Measurements from ENCODE around the gene MTX1. TPM values are rescaled to one million over a fixed set of nuclear protein-coding genes. Genes with fewer than 3 reads are reported as not detected.
A peak's percentile ranks its signal among the peaks of the same experiment; 100 is the strongest.

The MTX1 gene
- total and polyA plus RNA-seq, 9 donors = 19.6 to 24.5 (median 21.7) TPM

DNA sequence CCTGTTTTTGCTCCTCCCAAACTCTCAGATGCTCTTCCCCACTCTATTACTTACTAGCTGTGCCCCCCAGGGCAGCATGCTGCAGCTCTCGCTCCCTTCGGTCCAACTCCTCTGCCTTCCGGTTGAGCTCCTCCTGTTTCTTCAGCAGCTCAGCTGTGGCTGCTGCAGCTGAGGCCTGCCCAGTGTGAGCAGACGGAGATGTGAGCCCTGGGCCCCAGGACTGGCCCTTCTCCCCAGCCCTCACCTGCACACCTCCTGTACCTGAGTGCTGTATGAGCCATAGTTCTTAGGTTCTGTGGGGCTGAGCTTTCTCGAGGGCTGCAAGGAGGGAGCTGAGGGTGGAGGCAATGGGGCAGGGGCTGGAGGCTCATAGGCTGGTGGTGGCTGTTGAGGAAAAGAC, 51.8 kb downstream of the MTX1 start:
- 81% methylated on average over 3 of the region's 5 CpGs for WGBS (ENCODE audit: insufficient coverage)
- Histone ChIP-seq H3K27ac (ENCODE audit: low read length) (no peak overlapping the region), H3K36me3 (ENCODE audit: control insufficient read depth, insufficient read depth, low read length) (peaks cover 61% of the 10 kb centered on the region)

DNA sequence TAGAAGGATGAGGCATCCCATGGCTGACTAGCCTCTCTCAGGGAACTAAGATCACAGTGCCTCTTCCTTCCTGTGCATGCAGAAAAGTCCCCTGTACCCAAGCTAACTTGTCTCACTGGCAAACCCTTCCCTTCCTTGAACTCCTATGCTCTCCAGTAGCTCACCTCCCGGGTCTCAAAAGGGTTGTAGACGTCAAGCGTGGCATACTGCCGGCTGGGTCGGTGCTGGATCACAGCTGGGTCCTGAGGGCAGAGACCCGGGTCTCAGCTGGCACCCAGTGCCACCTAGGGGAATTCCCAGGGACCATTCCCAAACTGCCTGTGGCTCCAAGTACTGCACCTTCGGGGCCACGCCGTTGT, 53.0 kb downstream of the MTX1 start:
- 0% methylated on average over 9 of the region's 9 CpGs for WGBS (ENCODE audit: insufficient coverage)
- H3K36me3 ChIP-seq (ENCODE audit: control insufficient read depth, insufficient read depth, low read length) = peaks cover 65% of the 10 kb centered on the region
- H3K27me3 ChIP-seq (ENCODE audit: control insufficient read depth, insufficient read depth, low read length) = no peaks in the 10 kb centered on the region
- H3K9me3 ChIP-seq (replicated peaks; ENCODE audit: control insufficient read depth, low read depth, low read length) = no peaks in the 10 kb centered on the region
- H3K4me1 ChIP-seq (ENCODE audit: control insufficient read depth, insufficient read depth, low read length) = peaks cover 17% of the 10 kb centered on the region
- DNase-seq = no peak
- H3K4me3 ChIP-seq (ENCODE audit: low read length) = peak overlapping the region; percentile 97
- H3K27ac ChIP-seq (ENCODE audit: low read length) = peak overlapping the region; percentile 90

More for the DNA sequence above, 51.8 kb downstream of the MTX1 start:
- Histone ChIP-seq H3K27me3 (ENCODE audit: control insufficient read depth, insufficient read depth, low read length) (no peaks in the 10 kb centered on the region), H3K4me3 (ENCODE audit: low read length) (no peak overlapping the region), H3K4me1 (ENCODE audit: control insufficient read depth, insufficient read depth, low read length) (peaks cover 28% of the 10 kb centered on the region), H3K9me3 (replicated peaks; ENCODE audit: control insufficient read depth, low read depth, low read length) (no peaks in the 10 kb centered on the region)
- no peak for DNase-seq

DNA sequence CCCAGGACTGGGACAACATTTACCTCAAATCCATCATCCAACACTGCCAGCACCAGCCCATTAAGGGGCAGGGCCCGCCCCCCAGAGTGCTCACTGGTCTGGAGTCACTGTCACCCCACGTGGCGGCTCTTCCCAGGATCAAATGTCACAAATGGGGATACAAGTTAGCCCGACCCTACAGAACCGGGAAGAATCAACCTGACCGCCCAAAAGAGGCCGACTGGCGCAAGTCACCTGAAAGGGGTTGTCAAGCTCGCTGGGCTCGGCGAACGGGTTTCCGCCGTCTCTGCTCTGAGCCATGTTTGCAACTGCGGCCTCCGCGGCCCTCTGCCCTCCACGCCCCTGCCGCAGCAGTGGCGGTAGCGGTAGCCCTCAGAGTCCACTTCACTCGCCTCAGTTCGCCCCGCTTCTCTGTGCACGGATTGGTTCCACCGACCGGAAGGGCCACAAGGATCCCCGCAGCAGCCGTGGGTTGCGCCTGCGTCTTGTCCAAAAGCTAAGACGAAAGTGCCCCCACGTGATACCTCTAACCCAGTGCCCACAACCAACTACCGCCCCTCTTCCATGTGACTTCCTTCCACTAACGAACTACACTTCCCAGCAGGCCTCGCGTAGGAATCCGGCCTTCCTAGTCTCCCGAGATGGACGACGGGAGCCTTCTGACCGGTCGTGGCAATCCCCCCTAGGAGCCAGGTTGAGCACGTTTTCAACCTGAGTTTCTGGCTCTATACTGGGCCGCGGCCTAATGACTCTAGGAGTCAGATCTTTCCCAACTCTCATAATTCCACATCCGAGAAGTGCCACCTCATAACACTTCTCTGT, 53.6 kb downstream of the MTX1 start, which contains the start of gene SCAMP3:
Gene SCAMP3, minus strand, starts transcription at position 509 of the 822 bp plus-strand sequence. Its CDS starts 209 bp downstream, at position 300.
- H3K9me3 ChIP-seq (replicated peaks; ENCODE audit: control insufficient read depth, low read depth, low read length) = no peaks in the 10 kb centered on the region
- no peaks in the 10 kb centered on the region for H3K27me3 ChIP-seq (ENCODE audit: control insufficient read depth, insufficient read depth, low read length)
- under 1% methylated on average over 44 of the region's 47 CpGs for WGBS (ENCODE audit: insufficient coverage)
- peak; percentile 99 for DNase-seq
- H3K27ac ChIP-seq (ENCODE audit: low read length) = peak within 1 kb of the TSS; percentile 90
- H3K4me3 ChIP-seq (ENCODE audit: low read length) = peak within 1 kb of the TSS; percentile 97
- H3K36me3 ChIP-seq (ENCODE audit: control insufficient read depth, insufficient read depth, low read length) = peaks cover 65% of the 10 kb centered on the region
- H3K4me1 ChIP-seq (ENCODE audit: control insufficient read depth, insufficient read depth, low read length) = peaks cover 16% of the 10 kb centered on the region

DNA sequence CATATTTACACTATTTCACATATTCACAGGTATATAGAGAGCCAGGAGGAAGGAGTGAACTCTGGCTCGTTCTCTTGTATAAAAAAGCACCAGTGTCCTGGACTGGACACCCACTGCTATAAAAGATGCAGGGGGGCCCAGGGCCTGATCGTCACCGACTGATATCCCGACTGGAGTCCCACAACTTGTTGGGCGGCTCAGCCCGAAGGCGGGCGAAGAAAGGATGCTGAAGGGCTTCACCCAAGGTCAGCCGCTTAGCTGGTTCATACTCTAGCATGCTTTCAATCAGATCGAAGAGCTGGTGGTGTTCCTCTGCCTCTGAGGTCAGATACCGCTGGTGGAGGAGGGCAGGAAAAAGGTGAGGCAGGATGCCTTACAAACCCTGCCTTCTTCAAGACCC, 54.6 kb downstream of the MTX1 start:
- H3K36me3 ChIP-seq (ENCODE audit: control insufficient read depth, insufficient read depth, low read length) = peaks cover 68% of the 10 kb centered on the region
- no peak for DNase-seq
- no peak overlapping the region for H3K4me3 ChIP-seq (ENCODE audit: low read length)
- no peaks in the 10 kb centered on the region for H3K9me3 ChIP-seq (replicated peaks; ENCODE audit: control insufficient read depth, low read depth, low read length)
- 90% methylated on average over 8 of the region's 11 CpGs for WGBS (ENCODE audit: insufficient coverage)
- H3K27ac ChIP-seq (ENCODE audit: low read length) = no peak overlapping the region
- peaks cover 16% of the 10 kb centered on the region for H3K4me1 ChIP-seq (ENCODE audit: control insufficient read depth, insufficient read depth, low read length)
- no peaks in the 10 kb centered on the region for H3K27me3 ChIP-seq (ENCODE audit: control insufficient read depth, insufficient read depth, low read length)

Other genes with a start within 250 kb of the MTX1 start
- gene PYGO2, start 246.9 kb upstream of the MTX1 start, total RNA-seq = 17.1 TPM
- 10 to 100 TPM; 27.1 to 32.1 (median 29.6) TPM for gene PYGO2, start 246.9 kb upstream of the MTX1 start, polyA plus RNA-seq (ENCODE audit: insufficient read depth in 1 of 8, insufficient read length in 8 of 8, low replicate concordance in 1 of 8)
- gene SHC1, start 237.9 kb upstream of the MTX1 start, total RNA-seq = 69.9 TPM
- gene SHC1, start 237.9 kb upstream of the MTX1 start, polyA plus RNA-seq (ENCODE audit: insufficient read depth in 1 of 8, insufficient read length in 8 of 8, low replicate concordance in 1 of 8) = 100 to 1,000 TPM in 2 of 8 donors, 10 to 100 TPM in 6; 59.3 to 118 (median 91.3) TPM
- gene CKS1B, start 234.0 kb upstream of the MTX1 start, total RNA-seq = 63.8 TPM
- gene CKS1B, start 234.0 kb upstream of the MTX1 start, polyA plus RNA-seq (ENCODE audit: insufficient read depth in 1 of 8, insufficient read length in 8 of 8, low replicate concordance in 1 of 8) = 10 to 100 TPM; 57.1 to 84.9 (median 70.4) TPM
- gene FLAD1, start 225.4 kb upstream of the MTX1 start, total RNA-seq = 21.9 TPM
- gene FLAD1, start 225.4 kb upstream of the MTX1 start, polyA plus RNA-seq (ENCODE audit: insufficient read depth in 1 of 8, insufficient read length in 8 of 8, low replicate concordance in 1 of 8) = 10 to 100 TPM; 16.7 to 21.6 (median 20.1) TPM
- gene LENEP, start 215.1 kb upstream of the MTX1 start, total RNA-seq = 0.40 TPM
- under 1 TPM in 3 of 8 donors, not detected in 5; 0.24 to 0.39 (median 0.30) TPM for gene LENEP, start 215.1 kb upstream of the MTX1 start, polyA plus RNA-seq (ENCODE audit: insufficient read depth in 1 of 8, insufficient read length in 8 of 8, low replicate concordance in 1 of 8)
- 7.6 TPM for gene ZBTB7B, start 205.9 kb upstream of the MTX1 start, total RNA-seq
- gene ZBTB7B, start 205.9 kb upstream of the MTX1 start, polyA plus RNA-seq (ENCODE audit: insufficient read depth in 1 of 8, insufficient read length in 8 of 8, low replicate concordance in 1 of 8) = 10 to 100 TPM in 2 of 8 donors, 1 to 10 TPM in 6; 6.6 to 11.3 (median 9.5) TPM
- gene DCST2, start 174.9 kb upstream of the MTX1 start, total RNA-seq = 0.49 TPM
- 1 to 10 TPM in 3 of 8 donors, under 1 TPM in 5; 0.58 to 1.6 (median 0.84) TPM for gene DCST2, start 174.9 kb upstream of the MTX1 start, polyA plus RNA-seq (ENCODE audit: insufficient read depth in 1 of 8, insufficient read length in 8 of 8, low replicate concordance in 1 of 8)
- gene DCST1, start 174.9 kb upstream of the MTX1 start, total RNA-seq = not detected
- under 1 TPM; 0.10 to 0.30 (median 0.16) TPM for gene DCST1, start 174.9 kb upstream of the MTX1 start, polyA plus RNA-seq (ENCODE audit: insufficient read depth in 1 of 8, insufficient read length in 8 of 8, low replicate concordance in 1 of 8)
- 41.8 TPM for gene ADAM15, start 157.4 kb upstream of the MTX1 start, total RNA-seq
- 10 to 100 TPM; 57.9 to 83.2 (median 70.8) TPM for gene ADAM15, start 157.4 kb upstream of the MTX1 start, polyA plus RNA-seq (ENCODE audit: insufficient read depth in 1 of 8, insufficient read length in 8 of 8, low replicate concordance in 1 of 8)
- 7.5 TPM for gene EFNA4, start 145.0 kb upstream of the MTX1 start, total RNA-seq
- 1 to 10 TPM; 5.6 to 9.5 (median 6.8) TPM for gene EFNA4, start 145.0 kb upstream of the MTX1 start, polyA plus RNA-seq (ENCODE audit: insufficient read depth in 1 of 8, insufficient read length in 8 of 8, low replicate concordance in 1 of 8)
- gene EFNA3, start 129.9 kb upstream of the MTX1 start, total RNA-seq = 2.1 TPM
- 1 to 10 TPM; 1.7 to 3.9 (median 2.3) TPM for gene EFNA3, start 129.9 kb upstream of the MTX1 start, polyA plus RNA-seq (ENCODE audit: insufficient read depth in 1 of 8, insufficient read length in 8 of 8, low replicate concordance in 1 of 8)
- gene EFNA1, start 80.8 kb upstream of the MTX1 start, total RNA-seq = 15.3 TPM
- gene EFNA1, start 80.8 kb upstream of the MTX1 start, polyA plus RNA-seq (ENCODE audit: insufficient read depth in 1 of 8, insufficient read length in 8 of 8, low replicate concordance in 1 of 8) = 10 to 100 TPM; 18.3 to 37.5 (median 24.9) TPM
- 18.6 TPM for gene SLC50A1, start 72.8 kb upstream of the MTX1 start, total RNA-seq
- gene SLC50A1, start 72.8 kb upstream of the MTX1 start, polyA plus RNA-seq (ENCODE audit: insufficient read depth in 1 of 8, insufficient read length in 8 of 8, low replicate concordance in 1 of 8) = 10 to 100 TPM; 18.6 to 26.2 (median 21.4) TPM
- 21.1 TPM for gene DPM3, start 68.2 kb upstream of the MTX1 start, total RNA-seq
- 10 to 100 TPM; 20.1 to 27.9 (median 23.6) TPM for gene DPM3, start 68.2 kb upstream of the MTX1 start, polyA plus RNA-seq (ENCODE audit: insufficient read depth in 1 of 8, insufficient read length in 8 of 8, low replicate concordance in 1 of 8)
- 70.4 TPM for gene KRTCAP2, start 35.4 kb upstream of the MTX1 start, total RNA-seq
- 10 to 100 TPM; 74.7 to 89.5 (median 87.6) TPM for gene KRTCAP2, start 35.4 kb upstream of the MTX1 start, polyA plus RNA-seq (ENCODE audit: insufficient read depth in 1 of 8, insufficient read length in 8 of 8, low replicate concordance in 1 of 8)
- 0.22 TPM for gene TRIM46, start 34.8 kb upstream of the MTX1 start, total RNA-seq
- gene TRIM46, start 34.8 kb upstream of the MTX1 start, polyA plus RNA-seq (ENCODE audit: insufficient read depth in 1 of 8, insufficient read length in 8 of 8, low replicate concordance in 1 of 8) = under 1 TPM; 0.29 to 0.81 (median 0.57) TPM
- 85.5 TPM for gene THBS3, start 798 bp upstream of the MTX1 start, total RNA-seq
- 10 to 100 TPM; 62.8 to 83.2 (median 70.4) TPM for gene THBS3, start 798 bp upstream of the MTX1 start, polyA plus RNA-seq (ENCODE audit: insufficient read depth in 1 of 8, insufficient read length in 8 of 8, low replicate concordance in 1 of 8)
- 4.2 TPM for gene ENTREP3, start 46.8 kb downstream of the MTX1 start, total RNA-seq
- 10 to 100 TPM; 12.3 to 21.7 (median 16.8) TPM for gene ENTREP3, start 46.8 kb downstream of the MTX1 start, polyA plus RNA-seq (ENCODE audit: insufficient read depth in 1 of 8, insufficient read length in 8 of 8, low replicate concordance in 1 of 8)
- gene SCAMP3, start 53.7 kb downstream of the MTX1 start, total RNA-seq = 24.6 TPM
- 10 to 100 TPM; 36.3 to 51.4 (median 40.8) TPM for gene SCAMP3, start 53.7 kb downstream of the MTX1 start, polyA plus RNA-seq (ENCODE audit: insufficient read depth in 1 of 8, insufficient read length in 8 of 8, low replicate concordance in 1 of 8)
- 26.1 TPM for gene CLK2, start 64.8 kb downstream of the MTX1 start, total RNA-seq
- gene CLK2, start 64.8 kb downstream of the MTX1 start, polyA plus RNA-seq (ENCODE audit: insufficient read depth in 1 of 8, insufficient read length in 8 of 8, low replicate concordance in 1 of 8) = 10 to 100 TPM; 39.3 to 50.9 (median 44.8) TPM
- 1.6 TPM for gene HCN3, start 68.8 kb downstream of the MTX1 start, total RNA-seq
- 1 to 10 TPM; 3.4 to 6.7 (median 4.0) TPM for gene HCN3, start 68.8 kb downstream of the MTX1 start, polyA plus RNA-seq (ENCODE audit: insufficient read depth in 1 of 8, insufficient read length in 8 of 8, low replicate concordance in 1 of 8)
- 0.04 TPM for gene PKLR, start 92.7 kb downstream of the MTX1 start, total RNA-seq
- 1 to 10 TPM in 1 of 8 donors, under 1 TPM in 6, not detected in 1; 0.08 to 2.1 (median 0.26) TPM for gene PKLR, start 92.7 kb downstream of the MTX1 start, polyA plus RNA-seq (ENCODE audit: insufficient read depth in 1 of 8, insufficient read length in 8 of 8, low replicate concordance in 1 of 8)
- gene FDPS, start 100.2 kb downstream of the MTX1 start, total RNA-seq = 120 TPM
- gene FDPS, start 100.2 kb downstream of the MTX1 start, polyA plus RNA-seq (ENCODE audit: insufficient read depth in 1 of 8, insufficient read length in 8 of 8, low replicate concordance in 1 of 8) = 100 to 1,000 TPM; 102 to 125 (median 116) TPM
- gene RUSC1, start 112.2 kb downstream of the MTX1 start, total RNA-seq = 12.1 TPM
- gene RUSC1, start 112.2 kb downstream of the MTX1 start, polyA plus RNA-seq (ENCODE audit: insufficient read depth in 1 of 8, insufficient read length in 8 of 8, low replicate concordance in 1 of 8) = 10 to 100 TPM; 23.0 to 33.4 (median 27.4) TPM